Natural killer cell (primary cell): ENCODE data around the gene RTN1. TPM values are rescaled to one million over a fixed set of nuclear protein-coding genes. Genes with fewer than 3 reads are reported as not detected.

ENCODE experiments used
- ATAC-seq, 3 donors: fragments of 150-1000 bp in 2 of 3; fragments of 200-7000 bp in 1 of 3; cut with Tn5 transposase; 1 replicate in 1 of 3; 2 replicates in 2 of 3; pipeline ENCODE4 v1.10.0; 2021; ENCODE audit warnings: mild to moderate bottlenecking in 2 of 3, moderate library complexity in 2 of 3
- DNase-seq, 2 donors: peaks; one replicate each; pipeline versions ENCODE4 v3.0.0 to v3.0.0-alpha.2; 2013 to 2021; ENCODE audit warnings: mixed read lengths in 1 of 2
- H3K27ac ChIP-seq: one replicate; pipeline ENCODE4 v1.5.1; 2013; ENCODE audit warnings: mild to moderate bottlenecking, low read length
- H3K27me3 ChIP-seq: one replicate; pipeline ENCODE4 v1.6.1; 2013; ENCODE audit warnings: low read length; ENCODE audit not compliant: control insufficient read depth, insufficient read depth
- H3K36me3 ChIP-seq: one replicate; pipeline ENCODE4 v1.6.1; 2013; ENCODE audit warnings: low read length; ENCODE audit not compliant: control insufficient read depth, insufficient read depth
- H3K4me1 ChIP-seq: one replicate; pipeline ENCODE4 v1.6.1; 2013; ENCODE audit warnings: low read length; ENCODE audit not compliant: control insufficient read depth, insufficient read depth
- H3K4me3 ChIP-seq: one replicate; pipeline ENCODE4 v1.5.1; 2013; ENCODE audit warnings: low read length
- H3K9me3 ChIP-seq: one replicate; pipeline ENCODE4 v1.6.1; 2013; ENCODE audit warnings: low read length; ENCODE audit not compliant: control insufficient read depth, insufficient read depth
- H3K27ac Mint-ChIP-seq, 2 donors: one replicate each; pipeline ENCODE4 v1.8.0; 2022; ENCODE audit warnings: mild to moderate bottlenecking in 2 of 2, mixed read lengths in 2 of 2, moderate library complexity in 1 of 2
- H3K27me3 Mint-ChIP-seq, 2 donors: one replicate each; pipeline ENCODE4 v1.8.0; 2022; ENCODE audit warnings: low read depth in 2 of 2, mixed read lengths in 2 of 2
- H3K36me3 Mint-ChIP-seq: one replicate; pipeline ENCODE4 v1.8.0; 2022; ENCODE audit warnings: mixed read lengths
- H3K4me1 Mint-ChIP-seq, 2 donors: one replicate each; pipeline ENCODE4 v1.8.0; 2022; ENCODE audit warnings: mixed read lengths in 2 of 2
- H3K4me3 Mint-ChIP-seq: one replicate; pipeline ENCODE4 v1.8.0; 2022; ENCODE audit warnings: mild to moderate bottlenecking, moderate library complexity, mixed read lengths
- H3K9me3 Mint-ChIP-seq, 2 donors: one replicate each; pipeline ENCODE4 v1.8.0; 2022; ENCODE audit warnings: mixed read lengths in 2 of 2
- CTCF ChIP-seq: fragments of 200-600 bp; IDR thresholded peaks from one replicate; pipeline ENCODE4 v1.8.0; 2022; ENCODE audit warnings: antibody characterized with exemption
- WGBS: methylation state at CpG from one replicate; pipeline ENCODE4 v1.1.7; 2013; ENCODE audit warnings: missing lambda C conversion rate; ENCODE audit not compliant: insufficient coverage; 5-methylcytosine and 5-hydroxymethylcytosine counted together
- intact Hi-C: fragments of 100-400 bp; cut with micrococcal nuclease; formaldehyde crosslinking; loops from one replicate; pipeline ENCODE4 v1.14.2; 2022
- total RNA-seq, 4 donors: library from RNA; stranded (reverse); fragments of 120-200 nt in 1 of 4; gene quantifications; one replicate each; pipeline versions ENCODE4 v1.2.3 to v1.2.4, GENCODE V29; 2013 to 2022

Gene RTN1
- total RNA-seq, 3 donors from 2014 or later (not counting 1 experiment from before 2014, with no cell fraction given) = 1.9 to 3.6 (median 2.3) TPM

DNA sequence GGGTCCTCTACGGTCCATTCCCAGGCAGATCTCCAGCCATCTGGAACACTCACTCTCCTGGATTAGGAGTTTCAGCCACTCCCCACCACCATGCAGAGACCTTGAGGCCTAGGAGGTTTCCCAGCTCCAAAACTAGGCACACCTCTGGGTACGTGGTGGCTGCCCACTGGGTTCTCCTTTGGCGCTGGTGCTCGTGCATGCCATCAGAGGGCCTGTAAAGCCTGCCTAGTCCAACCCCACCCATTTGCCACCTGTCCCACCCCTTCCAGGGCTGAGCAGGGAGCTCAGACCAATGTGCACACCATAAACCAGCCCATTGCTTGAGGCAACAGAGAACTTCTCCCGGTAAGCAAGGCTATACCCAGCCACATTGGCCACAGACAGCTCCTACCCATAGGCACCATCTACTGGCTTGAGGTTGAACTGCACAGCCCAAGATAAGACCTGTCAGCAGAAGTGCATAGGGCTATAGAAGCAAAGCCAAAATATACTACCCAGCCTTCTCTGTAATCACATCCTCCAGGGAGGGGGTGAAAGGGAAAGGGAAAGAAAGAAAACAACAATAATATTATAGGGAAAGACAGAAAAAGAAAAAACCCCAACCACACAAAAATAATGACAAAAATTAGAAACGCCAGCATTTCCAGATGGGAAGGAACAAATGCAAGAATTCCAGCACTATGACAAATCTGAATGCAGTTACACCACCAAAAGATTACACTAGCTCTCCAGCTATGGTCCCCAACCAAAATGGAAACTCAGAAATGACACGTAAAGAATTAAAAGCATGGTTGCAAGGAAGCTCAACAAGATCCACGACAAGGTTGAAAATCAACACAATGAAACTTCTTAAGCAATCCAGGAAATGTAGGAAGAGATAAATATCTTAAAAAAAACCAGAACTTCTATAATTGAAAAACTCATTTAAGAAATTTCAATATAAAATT, 182.1 kb downstream of the RTN1 start:
- intact Hi-C loops = no loop called here
- no peak overlapping the region for H3K4me3 Mint-ChIP-seq
- Histone ChIP-seq H3K9me3 (no peaks in the 10 kb centered on the region), H3K4me1 (no peaks in the 10 kb centered on the region), H3K4me3 (no peak overlapping the region), H3K27ac (no peak overlapping the region), H3K27me3 (no peaks in the 10 kb centered on the region), H3K36me3 (no peaks in the 10 kb centered on the region)
- ATAC-seq = peak in 1 of 3 donors; percentile 72
- peaks cover 0 to 3% of the 10 kb centered on the region in 2 donors for H3K27me3 Mint-ChIP-seq
- H3K4me1 Mint-ChIP-seq = no peaks in the 10 kb centered on the region
- peak; percentile 21 for TF ChIP-seq CTCF
- 80% methylated on average over 7 of the region's 8 CpGs for WGBS
- H3K27ac Mint-ChIP-seq = no peak overlapping the region
- peak in 1 of 2 donors; percentile 15 for DNase-seq
- no peaks in the 10 kb centered on the region for H3K9me3 Mint-ChIP-seq
- H3K36me3 Mint-ChIP-seq = no peaks in the 10 kb centered on the region

GRCh38 chr14:59687663-59688062, 182.9 kb downstream of the RTN1 start:
- H3K36me3 ChIP-seq = no peaks in the 10 kb centered on the region
- ATAC-seq = no peak
- Mint-ChIP-seq H3K4me3 (no peak overlapping the region), H3K27ac (no peak overlapping the region), H3K27me3 (peaks cover 0 to 3% of the 10 kb centered on the region in 2 donors), H3K9me3 (no peaks in the 10 kb centered on the region), H3K4me1 (no peaks in the 10 kb centered on the region), H3K36me3 (no peaks in the 10 kb centered on the region)
- no peaks in the 10 kb centered on the region for H3K4me1 ChIP-seq
- H3K27ac ChIP-seq = no peak overlapping the region
- H3K27me3 ChIP-seq = no peaks in the 10 kb centered on the region
- H3K4me3 ChIP-seq = no peak overlapping the region
- DNase-seq = no peak
- H3K9me3 ChIP-seq = no peaks in the 10 kb centered on the region
- intact Hi-C loops = no loop called here
- TF ChIP-seq CTCF = no peak

DNA sequence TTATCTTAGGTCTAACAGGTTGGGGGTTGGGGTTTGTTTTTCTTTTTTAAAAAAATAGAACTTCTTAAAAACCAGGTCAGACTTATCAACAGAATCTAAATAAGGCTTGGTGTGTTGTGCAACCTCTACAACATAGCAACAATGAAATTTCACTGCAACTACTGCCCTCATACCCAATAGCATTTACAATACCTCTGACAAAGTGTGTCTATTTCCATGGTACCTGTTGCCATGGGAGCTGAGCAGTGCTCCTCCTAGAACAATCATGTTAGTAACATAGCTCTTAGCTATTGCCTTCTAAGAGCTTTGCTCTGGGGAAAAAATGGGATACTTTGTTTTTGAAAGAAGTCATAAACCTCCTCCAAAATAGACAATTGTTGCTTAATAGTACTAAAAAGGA, 190.7 kb downstream of the RTN1 start:
- ATAC-seq = no peak
- intact Hi-C loops = no loop called here
- H3K9me3 Mint-ChIP-seq = peaks cover 5 to 8% of the 10 kb centered on the region in 2 donors

More for the DNA sequence above, 190.7 kb downstream of the RTN1 start:
- no peak for DNase-seq
- Histone ChIP-seq H3K36me3 (no peaks in the 10 kb centered on the region), H3K27ac (no peak overlapping the region), H3K4me3 (no peak overlapping the region), H3K27me3 (no peaks in the 10 kb centered on the region), H3K4me1 (no peaks in the 10 kb centered on the region), H3K9me3 (no peaks in the 10 kb centered on the region)
- Mint-ChIP-seq H3K36me3 (no peaks in the 10 kb centered on the region), H3K4me3 (no peak overlapping the region), H3K27me3 (peaks cover 2 to 8% of the 10 kb centered on the region in 2 donors), H3K4me1 (no peaks in the 10 kb centered on the region), H3K27ac (no peak overlapping the region)
- TF ChIP-seq CTCF = no peak
